Endodermal cell (in vitro differentiated cells): ENCODE measurements around the gene GAGE12J. TPM values are rescaled to one million over a fixed set of nuclear protein-coding genes. Genes with fewer than 3 reads are reported as not detected.
A peak's percentile ranks its signal among the peaks of the same experiment; 100 is the strongest.

Source experiments
- DNase-seq: peaks from one replicate; pipeline ENCODE4 v3.0.0-alpha.2; 2017
- H3K27ac ChIP-seq: 2 replicates; pipeline ENCODE4 v1.5.1; 2013; ENCODE audit warnings: mild to moderate bottlenecking, low read depth, low read length, moderate library complexity
- H3K27me3 ChIP-seq: 2 replicates; pipeline ENCODE4 v1.6.1; 2013; ENCODE audit warnings: mild to moderate bottlenecking, low read length, moderate library complexity; ENCODE audit not compliant: insufficient read depth, control insufficient read depth, poor library complexity, severe bottlenecking
- H3K36me3 ChIP-seq: 2 replicates; pipeline ENCODE4 v1.7.0; 2013; ENCODE audit warnings: mild to moderate bottlenecking, low read length, moderate library complexity; ENCODE audit not compliant: control insufficient read depth, insufficient read depth
- H3K4me1 ChIP-seq: one replicate; pipeline ENCODE4 v1.7.0; 2013; ENCODE audit warnings: low read length; ENCODE audit not compliant: control insufficient read depth, insufficient read depth
- H3K4me3 ChIP-seq: 2 replicates; pipeline ENCODE4 v1.5.1; 2013; ENCODE audit warnings: mild to moderate bottlenecking, low read length, moderate library complexity
- H3K9ac ChIP-seq: 2 replicates; pipeline ENCODE4 v1.6.1; 2013; ENCODE audit warnings: mild to moderate bottlenecking, low read length, moderate library complexity; ENCODE audit not compliant: poor library complexity, severe bottlenecking; ENCODE audit errors: extremely low read depth
- H3K9me3 ChIP-seq: 2 replicates; pipeline ENCODE4 v1.6.1; 2013; ENCODE audit warnings: mild to moderate bottlenecking, low read length, moderate library complexity; ENCODE audit not compliant: control insufficient read depth
- H3K27ac Mint-ChIP-seq: 2 replicates; pipeline ENCODE4 v1.8.0; 2020; ENCODE audit warnings: mixed read lengths
- H3K27me3 Mint-ChIP-seq: 2 replicates; pipeline ENCODE4 v1.8.0; 2021; ENCODE audit warnings: mild to moderate bottlenecking, mixed read lengths; ENCODE audit not compliant: insufficient read depth
- H3K36me3 Mint-ChIP-seq: 2 replicates; pipeline ENCODE4 v1.8.0; 2020; ENCODE audit warnings: low read depth, mixed read lengths
- H3K4me1 Mint-ChIP-seq: 2 replicates; pipeline ENCODE4 v1.8.0; 2020; ENCODE audit warnings: mixed read lengths
- H3K4me3 Mint-ChIP-seq: 2 replicates; pipeline ENCODE4 v1.8.0; 2020; ENCODE audit warnings: mild to moderate bottlenecking, moderate library complexity, mixed read lengths
- H3K9me3 Mint-ChIP-seq: 2 replicates; pipeline ENCODE4 v1.8.0; 2020; ENCODE audit warnings: mild to moderate bottlenecking, mixed read lengths
- WGBS, 2 experiments: methylation state at CpG; one replicate each; pipeline versions ENCODE4 v1.1.5 to v1.1.7; 2013; ENCODE audit warnings: missing lambda C conversion rate in 2 of 2, mixed read lengths in 1 of 2; ENCODE audit not compliant: insufficient coverage in 1 of 2, insufficient read length in 1 of 2; 5-methylcytosine and 5-hydroxymethylcytosine counted together
- total RNA-seq, 2 donors: library from RNA; stranded (reverse); fragmentation: NEBNext Ultra II Directional in 1 of 2; extraction: Animal tissue kit (Norgen Biotek cat#: 25700) in 1 of 2; gene quantifications; 2 replicates in 1 of 2; 3 replicates in 1 of 2; pipeline ENCODE4 v1.2.1, GENCODE V29; 2021
- TF ChIP-seq, protein P1 (sequence below): fragments of 200-600 bp; sonication (generic); conservative IDR thresholded peaks from 2 replicates; pipeline ENCODE4 v1.5.0; 2021; ENCODE audit warnings: antibody characterized with exemption, mild to moderate bottlenecking

GAGE12J gene
- total RNA-seq, 2 donors from 2014 or later = not detected

DNA sequence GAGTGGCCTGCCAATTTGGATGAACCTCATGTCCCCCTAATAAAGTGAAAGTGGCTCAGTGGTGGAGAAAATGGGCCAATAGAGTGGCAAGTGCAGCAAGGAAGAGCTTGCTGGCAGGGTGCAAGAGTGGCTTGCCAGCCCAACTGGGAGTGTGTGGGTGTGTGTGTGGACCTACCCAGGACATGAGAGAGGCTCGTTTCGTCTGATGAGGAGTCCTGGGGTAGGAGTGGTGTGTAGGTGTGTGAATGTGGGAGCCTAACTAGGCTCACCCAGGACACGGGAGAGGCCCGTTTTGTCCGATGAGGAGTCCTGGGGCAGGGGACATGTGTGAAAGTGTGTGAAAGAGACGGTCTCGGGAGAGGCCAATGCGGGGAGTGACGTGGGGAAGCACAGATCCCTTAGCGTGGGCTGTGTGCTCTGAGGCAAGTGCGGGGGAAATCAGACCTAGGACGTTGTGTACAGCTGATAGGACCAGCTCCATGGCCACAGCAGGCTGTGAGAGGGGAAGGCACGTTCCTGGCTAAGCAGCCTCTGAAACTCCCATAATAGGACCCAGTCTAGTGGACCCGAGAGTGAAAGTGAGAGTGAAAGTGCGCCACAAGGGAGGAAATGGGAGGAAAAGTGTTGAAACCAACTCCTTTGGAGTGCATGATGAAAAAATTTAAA is 13.1 kb upstream of the GAGE12J start:
- Histone ChIP-seq H3K9ac (no peak overlapping the region), H3K36me3 (no peaks in the 10 kb centered on the region), H3K9me3 (no peaks in the 10 kb centered on the region), H3K27me3 (no peaks in the 10 kb centered on the region), H3K4me1 (no peaks in the 10 kb centered on the region), H3K4me3 (no peak overlapping the region), H3K27ac (no peak overlapping the region)
- DNase-seq = no peak
- peaks cover 2% of the 10 kb centered on the region for H3K4me1 Mint-ChIP-seq
- WGBS, 2 experiments = 90% methylated on average over 15 of the region's 15 CpGs; no CpG with 5 or more reads in 1 of the 2 experiments
- no peaks in the 10 kb centered on the region for H3K27me3 Mint-ChIP-seq
- peaks cover 50% of the 10 kb centered on the region for H3K9me3 Mint-ChIP-seq
- H3K4me3 Mint-ChIP-seq = peak overlapping the region; percentile 12
- TF ChIP-seq, protein P1, sequence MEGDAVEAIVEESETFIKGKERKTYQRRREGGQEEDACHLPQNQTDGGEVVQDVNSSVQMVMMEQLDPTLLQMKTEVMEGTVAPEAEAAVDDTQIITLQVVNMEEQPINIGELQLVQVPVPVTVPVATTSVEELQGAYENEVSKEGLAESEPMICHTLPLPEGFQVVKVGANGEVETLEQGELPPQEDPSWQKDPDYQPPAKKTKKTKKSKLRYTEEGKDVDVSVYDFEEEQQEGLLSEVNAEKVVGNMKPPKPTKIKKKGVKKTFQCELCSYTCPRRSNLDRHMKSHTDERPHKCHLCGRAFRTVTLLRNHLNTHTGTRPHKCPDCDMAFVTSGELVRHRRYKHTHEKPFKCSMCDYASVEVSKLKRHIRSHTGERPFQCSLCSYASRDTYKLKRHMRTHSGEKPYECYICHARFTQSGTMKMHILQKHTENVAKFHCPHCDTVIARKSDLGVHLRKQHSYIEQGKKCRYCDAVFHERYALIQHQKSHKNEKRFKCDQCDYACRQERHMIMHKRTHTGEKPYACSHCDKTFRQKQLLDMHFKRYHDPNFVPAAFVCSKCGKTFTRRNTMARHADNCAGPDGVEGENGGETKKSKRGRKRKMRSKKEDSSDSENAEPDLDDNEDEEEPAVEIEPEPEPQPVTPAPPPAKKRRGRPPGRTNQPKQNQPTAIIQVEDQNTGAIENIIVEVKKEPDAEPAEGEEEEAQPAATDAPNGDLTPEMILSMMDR = no peak
- H3K27ac Mint-ChIP-seq = peak overlapping the region; percentile 57
- no peaks in the 10 kb centered on the region for H3K36me3 Mint-ChIP-seq

DNA sequence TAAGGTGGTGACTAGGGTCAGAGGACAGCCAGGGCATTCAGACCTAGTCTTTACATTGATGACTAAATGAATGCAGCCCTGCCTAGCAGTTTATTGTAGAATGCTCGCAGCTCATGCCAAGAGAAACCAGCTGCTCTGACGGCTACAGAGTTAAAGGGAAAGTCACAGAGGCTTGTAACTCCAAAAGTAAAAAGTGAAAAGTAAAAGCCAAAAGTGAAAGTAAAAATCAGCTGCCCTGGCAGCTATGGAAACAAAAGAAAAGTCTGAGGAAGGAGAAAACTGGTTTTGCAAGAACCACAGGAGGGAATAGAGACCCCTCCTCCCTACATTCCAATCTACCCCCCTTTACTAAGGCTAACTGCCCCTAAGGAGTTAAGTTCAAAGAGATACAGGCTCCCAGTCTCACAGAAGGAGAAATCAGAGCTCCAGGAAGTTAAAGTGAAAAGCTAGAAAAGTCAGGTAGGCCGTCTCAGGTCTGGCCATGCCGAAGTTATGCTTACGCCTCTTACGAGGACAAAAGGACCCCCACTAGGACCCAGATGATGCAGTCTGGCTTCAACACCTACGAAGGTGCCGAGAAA is 12.3 kb upstream of the GAGE12J start:
- no peaks in the 10 kb centered on the region for H3K4me1 ChIP-seq
- Mint-ChIP-seq H3K27ac (peak overlapping the region; percentile 59), H3K9me3 (peaks cover 45% of the 10 kb centered on the region), H3K4me1 (peaks cover 2% of the 10 kb centered on the region), H3K36me3 (no peaks in the 10 kb centered on the region), H3K4me3 (peak overlapping the region; percentile 12), H3K27me3 (no peaks in the 10 kb centered on the region)
- 25% methylated on average over 8 of the region's 8 CpGs; no CpG with 5 or more reads in 1 of the 2 experiments for WGBS, 2 experiments
- H3K27me3 ChIP-seq = no peaks in the 10 kb centered on the region
- TF ChIP-seq, protein P1 = no peak
- no peak overlapping the region for H3K9ac ChIP-seq
- no peaks in the 10 kb centered on the region for H3K9me3 ChIP-seq
- H3K4me3 ChIP-seq = no peak overlapping the region
- H3K27ac ChIP-seq = no peak overlapping the region
- peak; percentile 63 for DNase-seq
- H3K36me3 ChIP-seq = no peaks in the 10 kb centered on the region

DNA sequence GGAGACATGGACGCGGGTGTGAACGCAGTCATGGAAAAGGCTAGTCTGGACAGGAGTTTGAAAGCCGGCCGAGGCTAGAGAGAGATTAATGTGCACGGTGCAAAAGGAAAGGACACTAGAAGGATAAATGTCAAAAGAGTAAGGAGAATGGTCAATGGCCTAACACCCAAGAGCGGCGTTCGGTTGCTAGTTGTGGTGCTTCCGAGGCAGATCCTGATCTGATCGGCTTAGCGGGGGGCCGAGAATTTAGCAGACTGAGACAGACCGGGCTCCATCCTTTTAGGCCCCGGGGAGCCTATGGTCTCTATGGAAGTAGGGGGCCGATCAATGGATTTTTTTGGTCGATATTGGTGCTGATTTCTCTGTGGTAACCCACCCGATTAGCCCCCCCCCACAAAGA is 11.5 kb upstream of the GAGE12J start:
- H3K4me1 ChIP-seq = no peaks in the 10 kb centered on the region
- Mint-ChIP-seq H3K9me3 (peaks cover 52% of the 10 kb centered on the region), H3K27me3 (no peaks in the 10 kb centered on the region), H3K4me1 (peaks cover 2% of the 10 kb centered on the region), H3K36me3 (no peaks in the 10 kb centered on the region), H3K27ac (no peak overlapping the region), H3K4me3 (peak overlapping the region; percentile 12)
- no peaks in the 10 kb centered on the region for H3K27me3 ChIP-seq
- H3K4me3 ChIP-seq = no peak overlapping the region
- 32 to 38% methylated on average over 5 to 15 of the region's 18 CpGs for WGBS, 2 experiments
- TF ChIP-seq, protein P1 = no peak
- H3K27ac ChIP-seq = no peak overlapping the region
- no peaks in the 10 kb centered on the region for H3K36me3 ChIP-seq
- DNase-seq = peak; percentile 68
- no peak overlapping the region for H3K9ac ChIP-seq
- no peaks in the 10 kb centered on the region for H3K9me3 ChIP-seq
